ENCODE data around the gene RPL29.

- TF ChIP-seq CTCF (conservative IDR thresholded peaks at IDR 0.05 in 1 of 2, IDR thresholded peaks at IDR 0.05 in 1 of 2; ENCODE audit: extremely low read depth in 1 of 2, insufficient read depth in 1 of 2, low read depth in 1 of 2, low read length in 2 of 2) (no peak), EZH2 (IDR thresholded peaks at IDR 0.05; ENCODE audit: borderline replicate concordance, low read length) (no peak)
Observed at GRCh38 chr3:51967384-51968169, 28.1 kb downstream of the RPL29 start, which contains the start of gene PCBP4.
